Measurements from ENCODE around the gene SLC17A2. TPM values are rescaled to one million over a fixed set of nuclear protein-coding genes. Genes with fewer than 3 reads are reported as not detected.

SLC17A2 gene
- total RNA-seq, 1 donor from 2014 or later, result not detected

DNA sequence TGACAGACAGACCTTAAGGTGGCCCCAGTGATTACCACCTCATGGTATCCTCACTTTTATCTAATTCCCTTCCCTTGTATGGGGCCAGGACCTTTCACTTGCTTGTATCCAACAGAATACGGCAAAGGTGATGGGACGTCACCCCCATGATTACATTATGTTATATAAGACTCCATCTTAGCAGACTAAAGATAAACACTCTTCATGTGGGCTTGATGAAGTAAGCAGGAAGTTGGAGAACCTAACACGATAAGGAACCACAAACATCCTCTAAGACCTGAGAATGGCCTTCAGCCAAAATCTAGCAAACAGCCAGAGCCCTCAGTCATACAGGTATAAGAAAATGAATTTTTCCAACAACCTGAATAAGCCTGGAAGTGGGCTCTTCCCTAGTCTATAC is 64.5 kb downstream of the SLC17A2 start:
- no peak overlapping the region for H3K27ac Mint-ChIP-seq
- DNase-seq (ENCODE audit: low spot score in 2 of 2, unreplicated experiment in 2 of 2), result no peak
- no peaks in the 10 kb centered on the region for H3K36me3 Mint-ChIP-seq
- H3K4me1 Mint-ChIP-seq, result no peaks in the 10 kb centered on the region
- H3K4me3 Mint-ChIP-seq, result no peak overlapping the region
- H3K27me3 Mint-ChIP-seq (ENCODE audit: low read depth), result peaks cover 37% of the 10 kb centered on the region
- TF ChIP-seq, protein P1, sequence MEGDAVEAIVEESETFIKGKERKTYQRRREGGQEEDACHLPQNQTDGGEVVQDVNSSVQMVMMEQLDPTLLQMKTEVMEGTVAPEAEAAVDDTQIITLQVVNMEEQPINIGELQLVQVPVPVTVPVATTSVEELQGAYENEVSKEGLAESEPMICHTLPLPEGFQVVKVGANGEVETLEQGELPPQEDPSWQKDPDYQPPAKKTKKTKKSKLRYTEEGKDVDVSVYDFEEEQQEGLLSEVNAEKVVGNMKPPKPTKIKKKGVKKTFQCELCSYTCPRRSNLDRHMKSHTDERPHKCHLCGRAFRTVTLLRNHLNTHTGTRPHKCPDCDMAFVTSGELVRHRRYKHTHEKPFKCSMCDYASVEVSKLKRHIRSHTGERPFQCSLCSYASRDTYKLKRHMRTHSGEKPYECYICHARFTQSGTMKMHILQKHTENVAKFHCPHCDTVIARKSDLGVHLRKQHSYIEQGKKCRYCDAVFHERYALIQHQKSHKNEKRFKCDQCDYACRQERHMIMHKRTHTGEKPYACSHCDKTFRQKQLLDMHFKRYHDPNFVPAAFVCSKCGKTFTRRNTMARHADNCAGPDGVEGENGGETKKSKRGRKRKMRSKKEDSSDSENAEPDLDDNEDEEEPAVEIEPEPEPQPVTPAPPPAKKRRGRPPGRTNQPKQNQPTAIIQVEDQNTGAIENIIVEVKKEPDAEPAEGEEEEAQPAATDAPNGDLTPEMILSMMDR (IDR thresholded peaks at IDR 0.05; ENCODE audit: unreplicated experiment), result no peak
- H3K9me3 Mint-ChIP-seq, result peaks cover 4% of the 10 kb centered on the region

DNA sequence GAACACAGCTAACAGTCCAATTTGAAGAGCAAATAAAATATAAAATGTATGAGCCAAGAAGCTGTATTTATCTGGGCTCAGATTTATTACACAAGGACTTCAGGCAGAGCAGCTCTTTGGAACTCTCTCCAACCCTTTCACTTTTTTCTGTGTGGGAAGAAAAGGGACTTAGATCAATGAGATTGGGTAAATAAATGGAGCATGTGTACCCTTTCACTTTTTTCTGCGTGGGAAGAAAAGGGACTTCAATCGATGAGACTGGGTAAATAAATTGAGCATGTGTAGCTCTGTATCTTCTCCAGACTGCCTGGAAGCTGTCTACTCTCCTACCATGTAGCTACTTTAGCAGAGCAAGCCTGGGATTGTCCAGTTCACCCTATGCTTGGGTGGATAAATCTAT is 67.1 kb downstream of the SLC17A2 start:
- Mint-ChIP-seq H3K4me3 (no peak overlapping the region), H3K27ac (no peak overlapping the region), H3K36me3 (no peaks in the 10 kb centered on the region), H3K4me1 (no peaks in the 10 kb centered on the region), H3K27me3 (ENCODE audit: low read depth) (peaks cover 39% of the 10 kb centered on the region), H3K9me3 (peaks cover 4% of the 10 kb centered on the region)
- DNase-seq (ENCODE audit: low spot score in 2 of 2, unreplicated experiment in 2 of 2), result no peak
- TF ChIP-seq, protein P1 (IDR thresholded peaks at IDR 0.05; ENCODE audit: unreplicated experiment), result no peak

Other genes with a start within 250 kb of the SLC17A2 start
- gene SLC17A4, start 175.9 kb downstream of the SLC17A2 start, total RNA-seq, result 0.09 to 0.16 TPM in 2 of 3 replicates, not detected in the other
- not detected in 3 replicates for gene SLC17A1, start 98.6 kb downstream of the SLC17A2 start, total RNA-seq
- not detected in 3 replicates for gene SLC17A3, start 56.4 kb downstream of the SLC17A2 start, total RNA-seq
- 15.8 to 17.1 TPM (median 15.9 TPM) in 3 replicates for gene TRIM38, start 32.1 kb upstream of the SLC17A2 start, total RNA-seq
- gene HFE, start 156.7 kb upstream of the SLC17A2 start, total RNA-seq, result 7.0 to 8.3 TPM (median 8.3 TPM) in 3 replicates